K562 (cell line): Measurements from ENCODE around the gene PCNX4. TPM values are rescaled to one million over a fixed set of nuclear protein-coding genes. Genes with fewer than 3 reads are reported as not detected.

Source experiments
- ATAC-seq: fragments of 200-7000 bp; cut with Tn5 transposase; 3 replicates; pipeline ENCODE4 v1.9.1; 2020; ENCODE audit warnings: moderate library complexity
- BruUV-seq: library from RNA; stranded (reverse); fragments of 400-500 nt; replicated peaks from 2 replicates; lab custom pipeline; 2021; lab: Mats Ljungman, UMichigan
- CTCF ChIA-PET: fragments of 300-600 bp; formaldehyde crosslinking; extraction: SDS; loops from one replicate; lab custom pipeline; 2021; ENCODE audit warnings: low intra/inter-chr PET ratio; lab: Yijun Ruan, JAX
- POLR2A ChIA-PET: fragments of 300-600, 350-650 bp; sonication (Branson Sonifier 250); formaldehyde crosslinking; extraction: SDS; loops from one replicate; lab custom pipeline; 2021; ENCODE audit warnings: antibody characterized with exemption, inconsistent platforms; lab: Yijun Ruan, JAX
- DNase-seq, 4 experiments: peaks; one replicate each; pipeline versions ENCODE4 v3.0.0 to v3.0.0-alpha.2; 2011 to 2018; ENCODE audit warnings: low spot score in 3 of 4, mixed read lengths in 3 of 4; ENCODE audit errors: extremely low read depth in 1 of 4
- FAIRE-seq: peaks from 2 replicates; lab custom pipeline; 2011; peaks lifted over from hg19 to GRCh38; lab: Jason Lieb, UNC
- H2AFZ ChIP-seq: 2 replicates; pipeline ENCODE4 v1.6.0; 2011; ENCODE audit warnings: low read depth, low read length, control low read depth, inconsistent platforms
- H3K27ac ChIP-seq: fragments of 200-600 bp; 3 replicates; pipeline ENCODE4 v1.8.0; 2011; ENCODE audit warnings: low read depth, mild to moderate bottlenecking, control low read depth, inconsistent platforms, low read length, moderate library complexity, mixed read lengths; ENCODE audit errors: extremely low read depth
- H3K27me3 ChIP-seq, 2 experiments: fragments of 300-600 bp in 1 of 2; 2 replicates in 1 of 2; 3 replicates in 1 of 2; pipeline versions ENCODE4 v1.6.0 to v1.8.0; 2011; ENCODE audit warnings: inconsistent platforms in 2 of 2, low read length in 2 of 2, mild to moderate bottlenecking in 1 of 2, mixed read lengths in 1 of 2, moderate library complexity in 1 of 2; ENCODE audit not compliant: control insufficient read depth in 2 of 2, insufficient read depth in 2 of 2
- H3K36me3 ChIP-seq: fragments of 300-600 bp; 3 replicates; pipeline ENCODE4 v1.8.0; 2011; ENCODE audit warnings: mild to moderate bottlenecking, low read length, inconsistent platforms; ENCODE audit not compliant: control insufficient read depth, insufficient read depth
- H3K4me1 ChIP-seq, 2 experiments: fragments of 200-600 bp in 1 of 2; replicated peaks in 1 of 2; 2 replicates in 1 of 2; 3 replicates in 1 of 2; pipeline versions ENCODE4 v1.5.1 to v1.8.0; 2011; ENCODE audit warnings: inconsistent platforms in 2 of 2, low read length in 2 of 2, mild to moderate bottlenecking in 1 of 2, mixed read lengths in 1 of 2, moderate library complexity in 1 of 2; ENCODE audit not compliant: control insufficient read depth in 2 of 2, insufficient read depth in 2 of 2
- H3K4me2 ChIP-seq: 2 replicates; pipeline ENCODE4 v1.6.1; 2011; ENCODE audit warnings: low read length, control low read depth, inconsistent platforms, mixed read lengths; ENCODE audit not compliant: insufficient read depth
- H3K4me3 ChIP-seq: fragments of 200-600 bp; sonication (generic), shearing (Covaris generic); 2 replicates; pipeline ENCODE4 v1.5.1; 2016; ENCODE audit warnings: control low read depth, inconsistent platforms
- H3K79me2 ChIP-seq: fragments of 200-600 bp; 3 replicates; pipeline ENCODE4 v1.8.0; 2011; ENCODE audit warnings: low read length, inconsistent platforms; ENCODE audit not compliant: control insufficient read depth, insufficient read depth
- H3K9ac ChIP-seq, 2 experiments: 2 replicates each; pipeline versions ENCODE4 v1.6.0 to v1.6.1; 2011; ENCODE audit warnings: low read depth in 2 of 2, low read length in 2 of 2, control low read depth in 1 of 2, inconsistent platforms in 1 of 2, mild to moderate bottlenecking in 1 of 2, mixed read lengths in 1 of 2; ENCODE audit not compliant: insufficient read depth in 1 of 2
- H3K9me1 ChIP-seq: one replicate; pipeline ENCODE4 v1.6.0; 2011; ENCODE audit warnings: inconsistent platforms, mild to moderate bottlenecking, low read length, moderate library complexity; ENCODE audit not compliant: control insufficient read depth, insufficient read depth
- H3K9me3 ChIP-seq: replicated peaks from 2 replicates; pipeline ENCODE4 v1.5.1; 2011; ENCODE audit warnings: low read depth, low read length, inconsistent platforms; ENCODE audit not compliant: control insufficient read depth, insufficient read depth
- H4K20me1 ChIP-seq: replicated peaks from 2 replicates; pipeline ENCODE4 v1.6.1; 2011; ENCODE audit warnings: low read length, inconsistent platforms, mixed read lengths; ENCODE audit not compliant: control insufficient read depth, insufficient read depth
- BCLAF1 ChIP-seq, 2 experiments: fragments of 450-650 bp in 1 of 2; IDR thresholded peaks; 2 replicates each; pipeline ENCODE4 v1.6.1; 2011 to 2017; ENCODE audit warnings: low read depth in 2 of 2, antibody characterized with exemption in 1 of 2, borderline replicate concordance in 1 of 2, low read length in 1 of 2, mild to moderate bottlenecking in 1 of 2, mixed read lengths in 1 of 2; ENCODE audit not compliant: control insufficient read depth in 1 of 2
- CBX5 ChIP-seq: IDR thresholded peaks from 2 replicates; pipeline ENCODE4 v1.6.1; 2014; ENCODE audit warnings: low read depth, borderline replicate concordance
- MITF ChIP-seq: IDR thresholded peaks from 2 replicates; pipeline ENCODE4 v1.6.1; 2014; ENCODE audit warnings: antibody characterized with exemption
- PHF21A ChIP-seq: fragments of 450-650 bp; IDR thresholded peaks from 2 replicates; pipeline ENCODE4 v1.6.1; 2017; ENCODE audit warnings: low read depth, borderline replicate concordance
- PTRF ChIP-seq: fragments of 450-650 bp; IDR thresholded peaks from 2 replicates; pipeline ENCODE4 v1.6.1; 2016; ENCODE audit warnings: mild to moderate bottlenecking, missing genetic modification characterization, missing compliant biosample characterization
- RBM14 ChIP-seq: fragments of 200-400 bp; formaldehyde crosslinking; IDR thresholded peaks from 2 replicates; pipeline ENCODE4 v1.6.1; 2018; ENCODE audit warnings: low read depth, mild to moderate bottlenecking, low read length, moderate library complexity, borderline replicate concordance; ENCODE audit not compliant: insufficient read depth
- SRSF1 ChIP-seq: fragments of 200-400 bp; formaldehyde crosslinking; IDR thresholded peaks from 2 replicates; pipeline ENCODE4 v1.6.1; 2017; ENCODE audit warnings: mild to moderate bottlenecking, low read depth, low read length, moderate library complexity
- STAT5B ChIP-seq: fragments of 250-450 bp; sonication (Bioruptor Pico); IDR thresholded peaks from 2 replicates; pipeline ENCODE4 v1.8.0; 2021; ENCODE audit warnings: mild to moderate bottlenecking, inconsistent platforms
- TFAP4 ChIP-seq: sonication (generic); formaldehyde crosslinking; IDR thresholded peaks from 2 replicates; pipeline ENCODE4 v1.8.0; 2022; ENCODE audit warnings: missing genetic modification reagents, mild to moderate bottlenecking, moderate library complexity, borderline replicate concordance
- TSHZ1 ChIP-seq: fragments of 250-450 bp; sonication (Bioruptor Pico); IDR thresholded peaks from 2 replicates; pipeline ENCODE4 v1.4.0; 2020; ENCODE audit warnings: mild to moderate bottlenecking, moderate library complexity
- ZNF212 ChIP-seq: fragments of 450-650 bp; formaldehyde crosslinking; IDR thresholded peaks from 2 replicates; pipeline ENCODE4 v1.4.0; 2020; ENCODE audit warnings: mild to moderate bottlenecking
- ZNF311 ChIP-seq: fragments of 250-450 bp; sonication (Bioruptor Pico); IDR thresholded peaks from 2 replicates; pipeline ENCODE4 v1.4.0; 2020; ENCODE audit warnings: mild to moderate bottlenecking, moderate library complexity
- ZNF408 ChIP-seq: fragments of 250-450 bp; sonication (Bioruptor Pico); IDR thresholded peaks from 2 replicates; pipeline ENCODE4 v1.4.0; 2020; ENCODE audit warnings: low read depth, mild to moderate bottlenecking, moderate library complexity
- ZNF589 ChIP-seq: fragments of 200-800 bp; sonication (Bioruptor generic); IDR thresholded peaks from 2 replicates; pipeline ENCODE4 v1.6.1; 2016; ENCODE audit warnings: low read depth, missing genetic modification characterization, missing compliant biosample characterization
- WGBS: fragments of 100-300 bp; shearing (Covaris generic); methylation state at CpG from one replicate; pipeline ENCODE4 v1.1.6; 2016; ENCODE audit warnings: low coverage, mixed read lengths; ENCODE audit not compliant: insufficient coverage; ENCODE audit errors: missing lambda C conversion rate; 5-methylcytosine and 5-hydroxymethylcytosine counted together
- in situ Hi-C: fragments of 300-500 bp; cut with MboI; formaldehyde crosslinking; loops from 4 replicates; pipeline ENCODE4 v1.15.0; 2018; ENCODE audit warnings: inconsistent platforms, mixed read lengths
- intact Hi-C: fragments of 100-400 bp; cut with micrococcal nuclease; formaldehyde crosslinking; loops from 2 replicates; pipeline ENCODE4 v1.14.2; 2022
- polyA plus RNA-seq, 8 experiments: library from polyadenylated mRNA; depleted of rRNA in 4 of 8; stranded (reverse) in 5 of 8; unstranded in 3 of 8; fragments of >200 nt; fragmentation: Nextera tagmentation in 2 of 8; fragmentation: Illumina TruSeq in 1 of 8; extraction: Ambion mirVana in 2 of 8; extraction: Trizol in 1 of 8; gene quantifications; 2 replicates each; pipeline versions ENCODE4 v1.2.1 to v1.2.3, GENCODE V29; 2011 to 2014; ENCODE audit warnings: inconsistent platforms in 1 of 8, missing spikeins in 1 of 8
- total RNA-seq, 7 experiments: library from RNA; depleted of rRNA in 6 of 7; stranded (reverse); fragments of >200 nt in 6 of 7; fragmentation: Illumina TruSeq in 2 of 7; extraction: Trizol in 2 of 7; gene quantifications; 2 replicates each; pipeline versions ENCODE4 v1.2.1 to v1.2.3, GENCODE V29; 2011 to 2021; ENCODE audit warnings: low replicate concordance in 1 of 7

PCNX4 gene
- total and polyA plus RNA-seq, 9 of the 15 experiments (the other 6 are each of a cell fraction or from before 2014, with no cell fraction given): 10.0 to 41.2 (median 22.4) TPM

GRCh38 chr14:60210703-60211102 is 119.0 kb downstream of the PCNX4 start:
- Histone ChIP-seq H3K36me3 (no peaks in the 10 kb centered on the region), H3K79me2 (no peaks in the 10 kb centered on the region), H3K9me3 (no peaks in the 10 kb centered on the region), H4K20me1 (no peaks in the 10 kb centered on the region), H3K4me3 (no peak overlapping the region), H3K9ac (no peak overlapping the region), H2AFZ (no peak overlapping the region), H3K27me3 (no peaks in the 10 kb centered on the region), H3K9me1 (no peaks in the 10 kb centered on the region), H3K4me1 (no peaks in the 10 kb centered on the region), H3K4me2 (no peak overlapping the region), H3K27ac (no peak overlapping the region)
- ATAC-seq (no peak), DNase-seq (no peak), FAIRE-seq (no peak)
- intact Hi-C loops (no loop called here), in situ Hi-C loops (no loop called here)
- POLR2A ChIA-PET: no interaction called here
- no CpG with 5 or more reads among the region's 1 CpG for WGBS
- BruUV-seq: no TSS peak
- CTCF ChIA-PET: no interaction called here
- TF ChIP-seq SRSF1: no peak
- no peak for TF ChIP-seq TFAP4
- no peak for TF ChIP-seq STAT5B (CRISPR knock-in tag)
- no peak for TF ChIP-seq ZNF408 (CRISPR knock-in tag)
- no peak for TF ChIP-seq TSHZ1 (CRISPR knock-in tag)
- TF ChIP-seq ZNF212 (CRISPR knock-in tag): no peak
- TF ChIP-seq CBX5: no peak
- no peak for TF ChIP-seq BCLAF1 (IDR thresholded peaks at IDR 0.05; ENCODE audit: borderline replicate concordance in 1 of 2, control insufficient read depth in 1 of 2, low read depth in 2 of 2, low read length in 1 of 2)
- TF ChIP-seq PHF21A: no peak
- TF ChIP-seq RBM14: no peak
- TF ChIP-seq ZNF589 (CRISPR knock-in tag): no peak
- TF ChIP-seq MITF: no peak
- no peak for TF ChIP-seq ZNF311
- TF ChIP-seq PTRF: no peak
